Measurements from ENCODE around the gene PRRG3.

DNA sequence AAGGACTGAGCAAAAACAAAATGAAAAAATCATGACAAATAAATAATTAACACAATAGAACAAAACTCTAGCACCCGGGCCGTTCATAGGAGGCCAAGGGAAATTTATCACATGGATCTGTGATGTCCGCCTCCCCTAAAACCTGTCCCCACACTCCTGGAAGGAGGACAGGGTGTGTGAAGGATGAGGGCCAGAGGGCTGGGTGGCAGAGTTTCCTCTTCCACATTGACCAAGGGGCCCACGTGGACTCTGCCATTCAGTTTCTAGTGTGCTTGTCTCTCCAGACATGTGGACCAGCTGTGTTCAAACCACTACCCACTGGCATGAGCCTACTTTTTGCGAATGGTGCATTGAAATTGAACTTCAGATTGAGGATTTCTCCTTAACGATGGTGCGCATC lies 6.3 kb downstream of the PRRG3 start:
- TF ChIP-seq, protein P1, sequence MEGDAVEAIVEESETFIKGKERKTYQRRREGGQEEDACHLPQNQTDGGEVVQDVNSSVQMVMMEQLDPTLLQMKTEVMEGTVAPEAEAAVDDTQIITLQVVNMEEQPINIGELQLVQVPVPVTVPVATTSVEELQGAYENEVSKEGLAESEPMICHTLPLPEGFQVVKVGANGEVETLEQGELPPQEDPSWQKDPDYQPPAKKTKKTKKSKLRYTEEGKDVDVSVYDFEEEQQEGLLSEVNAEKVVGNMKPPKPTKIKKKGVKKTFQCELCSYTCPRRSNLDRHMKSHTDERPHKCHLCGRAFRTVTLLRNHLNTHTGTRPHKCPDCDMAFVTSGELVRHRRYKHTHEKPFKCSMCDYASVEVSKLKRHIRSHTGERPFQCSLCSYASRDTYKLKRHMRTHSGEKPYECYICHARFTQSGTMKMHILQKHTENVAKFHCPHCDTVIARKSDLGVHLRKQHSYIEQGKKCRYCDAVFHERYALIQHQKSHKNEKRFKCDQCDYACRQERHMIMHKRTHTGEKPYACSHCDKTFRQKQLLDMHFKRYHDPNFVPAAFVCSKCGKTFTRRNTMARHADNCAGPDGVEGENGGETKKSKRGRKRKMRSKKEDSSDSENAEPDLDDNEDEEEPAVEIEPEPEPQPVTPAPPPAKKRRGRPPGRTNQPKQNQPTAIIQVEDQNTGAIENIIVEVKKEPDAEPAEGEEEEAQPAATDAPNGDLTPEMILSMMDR (IDR thresholded peaks at IDR 0.05; ENCODE audit: low read length), result no peak
- no peak for TF ChIP-seq EZH2 (optimal IDR thresholded peaks at IDR 0.05; ENCODE audit: low read depth, low read length)
